ENCODE data around the gene MID1.

DNA sequence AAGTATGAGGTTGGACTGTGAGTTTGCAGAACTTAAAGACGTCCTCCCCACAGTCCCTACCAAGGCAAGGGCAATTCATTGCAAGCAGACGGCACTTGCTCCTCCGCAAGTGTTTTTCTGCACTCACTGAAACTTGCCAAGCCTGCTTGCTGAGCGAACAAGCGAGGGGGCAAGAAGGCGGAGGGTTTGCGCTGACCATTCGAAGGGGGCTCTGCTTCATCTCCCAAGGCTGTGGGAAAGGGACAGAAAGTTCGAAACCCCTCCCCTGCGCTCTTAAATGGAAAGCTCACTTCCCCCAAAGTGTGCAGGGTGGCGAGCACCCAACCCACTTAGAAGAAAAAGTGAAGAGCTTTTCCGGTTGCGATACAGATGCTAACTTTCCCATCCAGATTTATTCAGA is 1.4 kb downstream of the MID1 start:
- TF ChIP-seq, protein P1, sequence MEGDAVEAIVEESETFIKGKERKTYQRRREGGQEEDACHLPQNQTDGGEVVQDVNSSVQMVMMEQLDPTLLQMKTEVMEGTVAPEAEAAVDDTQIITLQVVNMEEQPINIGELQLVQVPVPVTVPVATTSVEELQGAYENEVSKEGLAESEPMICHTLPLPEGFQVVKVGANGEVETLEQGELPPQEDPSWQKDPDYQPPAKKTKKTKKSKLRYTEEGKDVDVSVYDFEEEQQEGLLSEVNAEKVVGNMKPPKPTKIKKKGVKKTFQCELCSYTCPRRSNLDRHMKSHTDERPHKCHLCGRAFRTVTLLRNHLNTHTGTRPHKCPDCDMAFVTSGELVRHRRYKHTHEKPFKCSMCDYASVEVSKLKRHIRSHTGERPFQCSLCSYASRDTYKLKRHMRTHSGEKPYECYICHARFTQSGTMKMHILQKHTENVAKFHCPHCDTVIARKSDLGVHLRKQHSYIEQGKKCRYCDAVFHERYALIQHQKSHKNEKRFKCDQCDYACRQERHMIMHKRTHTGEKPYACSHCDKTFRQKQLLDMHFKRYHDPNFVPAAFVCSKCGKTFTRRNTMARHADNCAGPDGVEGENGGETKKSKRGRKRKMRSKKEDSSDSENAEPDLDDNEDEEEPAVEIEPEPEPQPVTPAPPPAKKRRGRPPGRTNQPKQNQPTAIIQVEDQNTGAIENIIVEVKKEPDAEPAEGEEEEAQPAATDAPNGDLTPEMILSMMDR (IDR thresholded peaks at IDR 0.05), result no peak
- TF ChIP-seq ZFX (IDR thresholded peaks at IDR 0.05; ENCODE audit: borderline replicate concordance), result no peak
